ENCODE measurements around the gene LRRC57.

Gene LRRC57

GRCh38 chr15:42502477-42502876 is 46.1 kb downstream of the LRRC57 start:
- Histone ChIP-seq H3K36me3 (peaks cover 12% of the 10 kb centered on the region), H3K4me3 (ENCODE audit: low read depth in 1 of 2, low read length in 1 of 2) (no peak overlapping the region), H3K27ac (peak overlapping the region; percentile 78), H3K9me3 (no peaks in the 10 kb centered on the region), H3K27me3 (no peaks in the 10 kb centered on the region), H3K4me1 (ENCODE audit: control insufficient read depth in 1 of 2, insufficient read depth in 1 of 2, low read depth in 1 of 2, low read length in 1 of 2) (peaks cover 35 to 49% of the 10 kb centered on the region in 2 experiments)
- no peak for TF ChIP-seq CTCF (IDR thresholded peaks at IDR 0.05)

GRCh38 chr15:42499858-42500609 is 48.6 kb downstream of the LRRC57 start:
- Histone ChIP-seq H3K4me3 (ENCODE audit: low read depth in 1 of 2, low read length in 1 of 2) (no peak overlapping the region), H3K36me3 (peaks cover 5% of the 10 kb centered on the region), H3K27ac (peak overlapping the region; percentile 59), H3K4me1 (ENCODE audit: control insufficient read depth in 1 of 2, insufficient read depth in 1 of 2, low read depth in 1 of 2, low read length in 1 of 2) (peaks cover 54 to 66% of the 10 kb centered on the region in 2 experiments), H3K27me3 (no peaks in the 10 kb centered on the region), H3K9me3 (no peaks in the 10 kb centered on the region)
- no peak for TF ChIP-seq CTCF (IDR thresholded peaks at IDR 0.05)

- peaks cover 5% of the 10 kb centered on the region for H3K36me3 ChIP-seq
- no peaks in the 10 kb centered on the region for H3K9me3 ChIP-seq
- TF ChIP-seq CTCF (IDR thresholded peaks at IDR 0.05): no peak
- H3K4me1 ChIP-seq (ENCODE audit: control insufficient read depth in 1 of 2, insufficient read depth in 1 of 2, low read depth in 1 of 2, low read length in 1 of 2): peaks cover 62 to 76% of the 10 kb centered on the region in 2 experiments
- H3K27me3 ChIP-seq: no peaks in the 10 kb centered on the region
- no peak overlapping the region for H3K4me3 ChIP-seq (ENCODE audit: low read depth in 1 of 2, low read length in 1 of 2)
- H3K27ac ChIP-seq: peak overlapping the region; percentile 44
These were observed 50.2 kb downstream of the LRRC57 start for GRCh38 chr15:42498212-42499068.

GRCh38 chr15:42495361-42496212 is 53.0 kb downstream of the LRRC57 start, which contains the start of gene SNAP23:
Gene SNAP23, plus strand, starts transcription at chr15:42495634. Its CDS starts 16,213 bp downstream, at chr15:42511847.
- no peaks in the 10 kb centered on the region for H3K9me3 ChIP-seq
- H3K4me3 ChIP-seq (ENCODE audit: low read depth in 1 of 2, low read length in 1 of 2): peak within 1 kb of the TSS; percentile 76 to 83
- H3K27ac ChIP-seq: peak within 1 kb of the TSS; percentile 92
- peaks cover 70 to 82% of the 10 kb centered on the region in 2 experiments for H3K4me1 ChIP-seq (ENCODE audit: control insufficient read depth in 1 of 2, insufficient read depth in 1 of 2, low read depth in 1 of 2, low read length in 1 of 2)
- H3K27me3 ChIP-seq: no peaks in the 10 kb centered on the region
- no peak for TF ChIP-seq CTCF (IDR thresholded peaks at IDR 0.05)
- H3K36me3 ChIP-seq: peaks cover 5% of the 10 kb centered on the region

- peak overlapping the region; percentile 92 for H3K27ac ChIP-seq
- H3K4me1 ChIP-seq (ENCODE audit: control insufficient read depth in 1 of 2, insufficient read depth in 1 of 2, low read depth in 1 of 2, low read length in 1 of 2): peaks cover 70 to 79% of the 10 kb centered on the region in 2 experiments
- H3K9me3 ChIP-seq: no peaks in the 10 kb centered on the region
- no peaks in the 10 kb centered on the region for H3K27me3 ChIP-seq
- H3K4me3 ChIP-seq (ENCODE audit: low read depth in 1 of 2, low read length in 1 of 2): peak overlapping the region; percentile 76 to 83
- H3K36me3 ChIP-seq: peaks cover 5% of the 10 kb centered on the region
- TF ChIP-seq CTCF (IDR thresholded peaks at IDR 0.05): no peak
These were observed 53.6 kb downstream of the LRRC57 start for GRCh38 chr15:42494998-42495360.
